GM20431 (cell line): ENCODE data around the gene SLC22A7.
"Not testable (repeated sequence)": the region's sequence is repeated elsewhere in the genome, so short reads cannot be mapped to it uniquely, and the experiment has no call there.

Experiments
- in situ Hi-C: fragments of 300-500 bp; cut with MseI, MboI; formaldehyde crosslinking; loops from one replicate; pipeline ENCODE4 v1.15.0; 2020; ENCODE audit warnings: low sequenced_read_pairs; ENCODE audit not compliant: unreplicated experiment

SLC22A7 gene

DNA sequence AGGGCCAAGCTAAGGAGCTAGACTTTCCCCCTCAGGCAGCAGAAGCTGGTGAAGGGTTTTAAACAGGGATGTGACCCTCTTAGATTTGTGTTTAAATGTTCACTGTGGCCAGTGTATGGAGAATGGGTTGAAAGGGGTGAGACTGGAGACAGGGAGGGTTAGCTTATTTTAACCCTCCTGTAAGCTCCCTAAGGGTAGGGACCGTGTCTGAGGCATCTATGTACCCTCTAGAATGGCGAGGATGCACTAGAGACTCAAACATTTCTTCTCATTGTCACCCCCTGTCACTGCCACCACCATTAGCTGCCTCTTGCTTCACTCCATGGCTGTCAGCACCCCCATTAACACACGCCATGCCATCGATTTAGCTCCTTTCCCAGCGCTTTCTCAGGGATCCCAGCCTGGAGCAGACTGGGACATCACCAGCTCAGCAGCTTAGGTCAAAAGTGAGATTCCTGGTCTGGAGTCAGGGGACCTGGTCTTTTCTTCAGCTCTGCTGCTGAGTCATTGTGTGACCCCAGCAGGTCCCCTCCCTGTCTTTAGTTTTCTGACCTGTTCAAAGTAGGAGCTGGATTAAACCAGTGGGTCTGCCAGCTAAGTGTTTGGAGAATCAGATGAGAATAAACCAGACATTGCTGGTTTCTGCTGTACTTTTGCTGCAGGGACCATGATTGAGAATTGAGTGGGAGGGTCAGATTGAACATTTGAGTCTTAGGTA is 1.1 kb upstream of the SLC22A7 start:
- in situ Hi-C loops, result no loop called here

GRCh38 chr6:43298565-43299337 is 691 bp downstream of the SLC22A7 start:
- in situ Hi-C loops, result no loop called here

DNA sequence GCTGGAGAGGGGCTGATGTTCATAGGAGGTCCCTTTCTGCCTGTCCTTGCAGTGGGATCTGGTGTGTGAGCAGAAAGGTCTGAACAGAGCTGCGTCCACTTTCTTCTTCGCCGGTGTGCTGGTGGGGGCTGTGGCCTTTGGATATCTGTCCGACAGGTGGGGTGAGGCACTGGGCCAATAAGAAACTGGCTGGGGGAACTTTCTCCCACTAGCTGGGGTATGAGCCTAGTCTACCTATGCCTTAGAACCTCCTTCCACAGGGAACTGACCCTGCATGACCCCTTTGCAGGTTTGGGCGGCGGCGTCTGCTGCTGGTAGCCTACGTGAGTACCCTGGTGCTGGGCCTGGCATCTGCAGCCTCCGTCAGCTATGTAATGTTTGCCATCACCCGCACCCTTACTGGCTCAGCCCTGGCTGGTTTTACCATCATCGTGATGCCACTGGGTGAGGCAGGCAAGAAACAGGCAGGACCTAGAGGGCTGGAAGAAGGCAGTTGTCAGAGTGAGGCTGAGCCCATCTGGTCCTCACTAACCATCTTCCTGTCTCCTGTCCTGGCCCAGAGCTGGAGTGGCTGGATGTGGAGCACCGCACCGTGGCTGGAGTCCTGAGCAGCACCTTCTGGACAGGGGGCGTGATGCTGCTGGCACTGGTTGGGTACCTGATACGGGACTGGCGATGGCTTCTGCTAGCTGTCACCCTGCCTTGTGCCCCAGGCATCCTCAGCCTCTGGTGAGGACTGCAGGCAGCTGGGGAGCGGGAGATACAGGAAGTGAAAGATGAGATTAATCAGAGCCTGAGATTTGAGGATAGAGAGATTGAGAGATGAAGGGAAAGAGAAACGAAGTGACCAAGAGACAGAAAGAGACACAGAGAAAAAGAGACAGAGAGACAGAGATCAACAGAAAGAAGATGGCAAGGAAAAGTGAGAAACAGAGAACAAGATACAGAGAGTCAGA is 1.6 kb downstream of the SLC22A7 start:
- in situ Hi-C loops, result no loop called here

DNA sequence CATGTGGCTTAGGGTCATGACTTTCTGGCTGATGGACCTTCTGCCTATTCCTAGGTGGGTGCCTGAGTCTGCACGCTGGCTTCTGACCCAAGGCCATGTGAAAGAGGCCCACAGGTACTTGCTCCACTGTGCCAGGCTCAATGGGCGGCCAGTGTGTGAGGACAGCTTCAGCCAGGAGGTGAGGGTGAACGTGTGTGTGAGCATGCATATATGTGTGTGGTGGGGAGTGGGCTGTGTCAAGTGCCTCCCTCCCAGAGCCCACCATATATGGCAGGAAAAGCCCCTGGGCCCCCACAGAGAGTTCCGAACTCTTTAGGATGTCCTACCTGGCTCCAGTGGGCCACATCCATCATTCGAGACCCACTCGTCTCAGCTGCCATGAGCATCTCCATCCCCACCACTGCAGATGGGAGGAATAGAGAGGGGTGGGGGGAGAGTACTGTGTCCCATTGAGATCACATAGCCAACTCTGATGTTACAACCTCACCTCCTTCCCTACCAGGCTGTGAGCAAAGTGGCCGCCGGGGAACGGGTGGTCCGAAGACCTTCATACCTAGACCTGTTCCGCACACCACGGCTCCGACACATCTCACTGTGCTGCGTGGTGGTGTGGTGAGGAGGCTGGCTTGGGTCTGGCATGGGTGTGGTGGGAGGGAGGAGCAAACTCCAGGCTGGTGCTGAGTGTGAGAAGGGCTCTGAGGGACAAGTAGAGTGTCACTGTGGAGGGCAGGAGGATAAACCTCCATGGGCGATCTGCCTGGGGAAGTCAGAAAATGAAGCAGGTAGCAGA is 3.2 kb downstream of the SLC22A7 start:
- in situ Hi-C loops, result no loop called here

DNA sequence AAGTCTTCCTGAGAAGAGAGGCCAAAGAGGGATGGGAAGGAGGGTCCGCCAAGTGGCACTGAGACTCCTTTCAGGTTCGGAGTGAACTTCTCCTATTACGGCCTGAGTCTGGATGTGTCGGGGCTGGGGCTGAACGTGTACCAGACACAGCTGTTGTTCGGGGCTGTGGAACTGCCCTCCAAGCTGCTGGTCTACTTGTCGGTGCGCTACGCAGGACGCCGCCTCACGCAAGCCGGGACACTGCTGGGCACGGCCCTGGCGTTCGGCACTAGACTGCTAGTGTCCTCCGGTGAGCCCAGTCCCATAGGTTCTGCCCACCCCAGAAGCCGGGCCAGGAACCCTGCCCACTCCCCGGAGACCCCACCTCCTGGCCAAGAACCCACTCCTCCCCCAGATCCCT is 4.1 kb downstream of the SLC22A7 start:
- in situ Hi-C loops, result no loop called here

DNA sequence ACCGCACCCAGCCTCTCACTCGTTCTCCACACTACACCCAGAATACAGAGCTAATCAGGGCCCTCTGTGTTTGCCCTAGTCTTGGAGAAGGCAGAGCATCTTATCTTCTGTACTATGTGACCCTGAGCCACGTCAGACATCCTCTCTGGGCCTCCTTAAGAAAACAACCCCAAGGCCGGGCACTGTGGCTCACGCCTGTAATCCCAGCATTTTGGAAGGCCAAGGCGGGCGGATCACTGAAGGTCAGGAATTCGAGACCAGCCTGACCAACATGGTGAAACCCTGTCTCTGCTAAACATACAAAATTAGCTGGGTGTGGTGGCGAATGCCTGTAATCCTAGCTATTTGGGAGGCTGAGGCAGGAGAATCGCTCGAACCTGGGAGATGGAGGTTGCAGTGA is 4.9 kb downstream of the SLC22A7 start:
- in situ Hi-C loops, result not testable (repeated sequence)

DNA sequence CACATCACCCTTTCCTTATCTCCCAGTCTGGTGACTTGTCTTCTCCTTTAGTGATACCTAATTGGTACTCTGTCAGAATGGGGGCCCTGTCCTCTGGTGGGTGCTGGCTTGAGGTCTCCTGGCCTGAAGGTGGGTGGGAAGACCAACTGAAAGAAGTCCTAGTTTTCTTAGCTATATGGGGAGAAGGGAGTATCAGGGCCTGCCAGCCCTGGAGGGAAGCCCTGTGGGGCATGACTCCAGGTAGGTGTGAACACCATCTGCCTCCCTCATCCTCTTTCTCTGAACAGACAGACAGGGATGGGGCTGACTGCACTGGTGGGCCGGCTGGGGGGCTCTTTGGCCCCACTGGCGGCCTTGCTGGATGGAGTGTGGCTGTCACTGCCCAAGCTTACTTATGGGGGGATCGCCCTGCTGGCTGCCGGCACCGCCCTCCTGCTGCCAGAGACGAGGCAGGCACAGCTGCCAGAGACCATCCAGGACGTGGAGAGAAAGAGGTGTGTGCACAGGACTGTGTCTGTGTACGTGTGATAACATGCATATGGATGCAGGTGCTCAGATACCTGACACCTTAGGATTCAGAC is 5.8 kb downstream of the SLC22A7 start:
- in situ Hi-C loops, result no loop called here

- in situ Hi-C loops, result no loop called here
These were observed 6.3 kb downstream of the SLC22A7 start for GRCh38 chr6:43304361-43304760.

DNA sequence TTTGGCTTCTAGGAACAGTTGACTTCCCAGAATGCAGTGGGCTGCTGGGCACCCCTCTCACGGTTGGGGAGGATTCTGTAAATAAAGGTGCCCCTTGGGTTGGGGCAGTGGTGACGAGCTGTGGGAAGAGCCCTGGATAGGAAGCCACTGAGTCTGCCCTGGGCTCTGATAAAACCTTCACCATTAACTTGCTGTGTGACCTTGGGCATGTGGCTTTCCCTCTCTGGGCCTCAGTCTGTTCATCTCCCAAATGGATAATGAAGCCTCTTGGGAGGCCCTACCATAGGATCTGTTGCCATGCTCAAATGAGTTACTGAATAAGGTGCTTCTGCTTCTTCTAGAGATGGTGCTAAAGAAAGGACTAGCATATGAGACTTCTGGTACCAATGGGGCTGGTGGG is 6.8 kb downstream of the SLC22A7 start:
- in situ Hi-C loops, result no loop called here

DNA sequence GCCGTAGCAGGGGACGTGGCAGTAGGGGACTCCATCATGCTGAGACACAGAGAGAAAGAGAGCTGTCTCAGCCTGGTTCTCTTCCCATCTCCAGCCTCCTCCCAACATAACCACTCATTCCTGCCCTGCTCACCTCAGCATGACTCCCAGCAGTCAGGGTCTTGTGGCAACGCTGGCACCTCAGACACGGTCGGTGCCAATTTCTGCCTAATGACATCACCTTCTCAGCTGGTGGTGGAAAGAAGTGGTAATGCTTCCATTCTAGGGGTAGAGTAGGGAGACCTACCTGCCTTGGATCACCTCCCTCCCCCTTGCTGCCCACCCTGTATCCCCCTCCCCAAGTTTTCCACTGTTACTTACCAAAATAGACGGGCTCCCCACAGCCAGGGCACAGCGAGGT is 8.0 kb downstream of the SLC22A7 start:
- in situ Hi-C loops, result no loop called here

- in situ Hi-C loops, result no loop called here
These were observed 9.5 kb downstream of the SLC22A7 start for GRCh38 chr6:43307451-43308100.

DNA sequence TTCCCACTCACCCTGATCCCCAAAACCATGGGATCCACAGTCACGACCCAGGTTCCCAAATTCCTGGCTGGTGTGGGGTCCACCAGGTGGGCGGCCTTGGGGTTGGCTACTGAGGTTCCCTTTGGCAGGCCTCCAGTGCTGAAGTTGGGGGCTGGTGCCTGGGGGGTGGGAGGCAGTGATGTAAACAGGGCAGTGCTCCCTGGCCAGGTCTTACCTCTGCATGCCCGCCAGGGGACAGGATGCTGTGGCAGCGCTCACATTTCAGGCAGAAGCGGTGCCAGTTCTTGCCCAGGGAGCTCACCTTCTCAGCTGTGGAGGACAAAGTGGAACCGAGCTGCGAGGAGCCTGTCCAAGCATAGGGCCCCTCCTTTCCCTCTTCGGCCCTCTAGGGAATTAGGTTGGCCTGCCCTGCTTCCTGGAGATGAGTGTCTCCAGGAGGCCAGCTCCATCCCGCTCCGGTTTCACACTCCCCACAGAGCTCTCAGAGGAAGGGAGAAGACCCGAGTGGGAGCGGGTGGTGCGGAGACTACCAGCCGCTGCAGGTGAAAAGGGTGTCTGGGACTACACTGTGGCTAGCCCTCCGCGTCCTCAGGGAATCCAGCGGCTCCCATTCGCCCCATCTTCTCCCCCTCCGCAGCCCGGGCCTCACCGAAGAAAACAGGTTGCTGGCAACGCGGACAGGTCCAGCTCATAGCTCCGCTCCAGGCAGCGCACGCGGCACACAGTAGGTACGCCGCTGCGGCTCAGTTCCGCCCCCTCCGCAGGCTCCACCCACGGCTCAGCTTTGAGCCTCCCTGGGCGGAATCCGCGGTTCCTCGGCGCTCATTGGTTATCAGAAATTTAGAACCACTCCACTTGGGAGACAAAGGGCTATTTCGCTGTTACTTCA is 10.3 kb downstream of the SLC22A7 start, which contains the start of gene CRIP3:
Gene CRIP3 (minus strand): TSS at position 726 of the 889 bp plus-strand sequence. CDS start 34 bp downstream, at position 692.
- in situ Hi-C loops, result no loop called here

GRCh38 chr6:43308990-43309477 is 11.0 kb downstream of the SLC22A7 start:
- in situ Hi-C loops, result no loop called here

DNA sequence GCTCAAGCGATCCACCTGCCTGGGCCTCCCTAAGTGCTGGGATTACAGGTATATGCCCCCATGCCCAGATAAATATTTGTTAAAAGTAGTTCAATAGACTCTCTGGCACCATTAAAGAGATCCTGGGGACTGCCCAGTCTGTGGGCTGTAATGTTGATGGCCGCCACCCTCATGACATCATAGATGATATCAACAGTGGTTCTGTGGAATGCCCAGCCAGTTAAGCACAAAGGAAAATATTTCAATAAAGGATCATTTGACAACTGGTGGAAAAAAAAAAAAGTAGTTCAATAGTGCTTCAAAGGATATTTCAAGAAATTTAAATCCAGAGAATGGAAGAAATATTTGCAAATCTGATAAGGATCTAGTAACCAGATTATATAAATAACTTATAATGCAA is 12.1 kb downstream of the SLC22A7 start:
- in situ Hi-C loops, result no loop called here

GRCh38 chr6:43310624-43311023 is 12.6 kb downstream of the SLC22A7 start:
- in situ Hi-C loops, result no loop called here

DNA sequence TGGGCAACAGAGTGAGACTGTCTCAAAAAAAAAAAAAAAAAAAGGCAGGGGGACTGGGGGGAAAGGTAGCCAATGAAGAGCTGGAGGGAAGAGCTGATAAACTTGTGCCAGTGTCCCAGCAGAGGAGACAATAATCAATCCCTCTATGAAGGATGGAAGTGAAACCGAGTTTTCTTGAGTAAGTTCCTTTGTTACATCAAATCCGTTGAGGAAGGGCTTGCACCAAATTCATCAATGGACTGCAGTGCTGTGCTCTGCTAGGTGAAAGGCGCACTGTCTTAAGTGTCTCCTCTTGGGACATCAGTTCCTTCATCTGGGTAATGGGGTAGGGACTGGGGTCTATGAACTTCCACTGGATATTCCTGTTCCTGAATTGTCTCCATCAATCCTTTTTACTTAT is 13.6 kb downstream of the SLC22A7 start:
- in situ Hi-C loops, result no loop called here

DNA sequence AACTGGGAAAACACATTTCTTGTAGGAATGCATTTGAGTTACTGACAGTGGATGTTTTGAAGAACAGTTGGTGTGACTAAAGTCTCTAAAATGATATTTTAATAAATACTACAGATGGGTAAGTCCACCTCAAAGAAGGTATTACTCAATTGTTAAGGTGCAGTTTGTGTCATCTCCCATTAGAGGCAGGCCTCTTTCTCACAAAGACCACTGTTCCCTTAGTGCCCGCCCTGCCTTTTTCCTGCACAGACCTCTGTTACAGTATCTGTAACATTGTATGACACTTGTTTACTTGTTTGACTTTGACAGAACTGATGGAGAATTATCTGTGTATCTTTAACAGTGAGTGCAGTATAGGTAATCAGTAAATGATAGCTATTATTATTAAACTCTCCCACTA is 15.8 kb downstream of the SLC22A7 start:
- in situ Hi-C loops, result no loop called here

GRCh38 chr6:43318011-43318410 is 20.0 kb downstream of the SLC22A7 start:
- in situ Hi-C loops, result no loop called here
